Lower leg skin (tissue), 4 donors: ENCODE results near the gene UNC13C. TPM values are rescaled to one million over a fixed set of nuclear protein-coding genes. Genes with fewer than 3 reads are reported as not detected.

Experiments used
- DNase-seq, 2 donors: peaks; one replicate each; pipeline ENCODE4 v3.0.0-alpha.2; 2019; ENCODE audit warnings: low spot score in 2 of 2
- H3K4me3 ChIP-seq: fragments of 200-600 bp; sonication (generic); 2 replicates; pipeline ENCODE4 v1.5.1; 2017; ENCODE audit warnings: mild to moderate bottlenecking, low read depth; ENCODE audit not compliant: poor library complexity, severe bottlenecking
- POLR2A ChIP-seq, 2 donors: fragments of 450-650 bp; IDR thresholded peaks; one replicate each; pipeline ENCODE4 v1.6.1; 2016 to 2017; ENCODE audit warnings: antibody characterized with exemption in 2 of 2, mild to moderate bottlenecking in 1 of 2, moderate library complexity in 1 of 2
- WGBS, 2 donors: methylation state at CpG; one replicate each; pipeline ENCODE4 v1.1.5; 2018; 5-methylcytosine and 5-hydroxymethylcytosine counted together
- intact Hi-C: fragments of 100-400 bp; cut with DNase I; formaldehyde crosslinking; loops from one replicate; pipeline ENCODE4 v1.15.0; 2023; ENCODE audit warnings: low total_unique reads
- total RNA-seq, 4 donors: library from RNA; depleted of rRNA; stranded (reverse); fragments of >200 nt; gene quantifications; one replicate each; pipeline ENCODE4 v1.1.0, GENCODE V29; 2016
- TF ChIP-seq, protein P1 (sequence below), 3 donors: fragments of 450-650 bp; IDR thresholded peaks; one replicate each; pipeline ENCODE4 v1.5.1; 2016; ENCODE audit warnings: antibody characterized with exemption in 3 of 3, mild to moderate bottlenecking in 3 of 3, moderate library complexity in 2 of 3

Gene UNC13C
- total RNA-seq, 4 donors from 2014 or later: 0.08 to 0.84 (median 0.18) TPM

DNA sequence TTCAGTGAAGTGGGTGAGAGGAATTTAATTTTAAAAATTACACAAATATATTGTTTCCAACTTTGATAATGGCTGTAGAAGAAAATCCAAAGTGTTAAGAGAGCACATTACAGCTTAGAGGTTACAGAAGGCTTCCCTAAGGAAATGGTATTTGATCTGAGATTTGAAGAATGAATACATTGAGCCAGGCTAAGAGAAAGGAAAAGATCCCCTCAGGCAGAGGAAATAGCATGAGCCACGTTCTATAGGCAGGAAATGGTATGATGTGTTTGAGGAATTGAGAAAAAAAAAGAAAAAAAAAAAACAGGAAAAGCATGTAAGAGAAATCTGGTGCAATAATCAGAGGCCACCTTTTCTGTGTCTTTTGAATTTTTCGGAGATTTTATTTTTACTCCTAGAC lies 48.6 kb downstream of the UNC13C start:
- intact Hi-C loops: no loop called here
- H3K4me3 ChIP-seq: no peak overlapping the region
- 40 to 49% methylated on average over 2 of the region's 2 CpGs for WGBS, 2 donors
- DNase-seq: no peak
- TF ChIP-seq POLR2A (IDR thresholded peaks at IDR 0.05): no peak
- TF ChIP-seq, protein P1, sequence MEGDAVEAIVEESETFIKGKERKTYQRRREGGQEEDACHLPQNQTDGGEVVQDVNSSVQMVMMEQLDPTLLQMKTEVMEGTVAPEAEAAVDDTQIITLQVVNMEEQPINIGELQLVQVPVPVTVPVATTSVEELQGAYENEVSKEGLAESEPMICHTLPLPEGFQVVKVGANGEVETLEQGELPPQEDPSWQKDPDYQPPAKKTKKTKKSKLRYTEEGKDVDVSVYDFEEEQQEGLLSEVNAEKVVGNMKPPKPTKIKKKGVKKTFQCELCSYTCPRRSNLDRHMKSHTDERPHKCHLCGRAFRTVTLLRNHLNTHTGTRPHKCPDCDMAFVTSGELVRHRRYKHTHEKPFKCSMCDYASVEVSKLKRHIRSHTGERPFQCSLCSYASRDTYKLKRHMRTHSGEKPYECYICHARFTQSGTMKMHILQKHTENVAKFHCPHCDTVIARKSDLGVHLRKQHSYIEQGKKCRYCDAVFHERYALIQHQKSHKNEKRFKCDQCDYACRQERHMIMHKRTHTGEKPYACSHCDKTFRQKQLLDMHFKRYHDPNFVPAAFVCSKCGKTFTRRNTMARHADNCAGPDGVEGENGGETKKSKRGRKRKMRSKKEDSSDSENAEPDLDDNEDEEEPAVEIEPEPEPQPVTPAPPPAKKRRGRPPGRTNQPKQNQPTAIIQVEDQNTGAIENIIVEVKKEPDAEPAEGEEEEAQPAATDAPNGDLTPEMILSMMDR (IDR thresholded peaks at IDR 0.05): no peak

DNA sequence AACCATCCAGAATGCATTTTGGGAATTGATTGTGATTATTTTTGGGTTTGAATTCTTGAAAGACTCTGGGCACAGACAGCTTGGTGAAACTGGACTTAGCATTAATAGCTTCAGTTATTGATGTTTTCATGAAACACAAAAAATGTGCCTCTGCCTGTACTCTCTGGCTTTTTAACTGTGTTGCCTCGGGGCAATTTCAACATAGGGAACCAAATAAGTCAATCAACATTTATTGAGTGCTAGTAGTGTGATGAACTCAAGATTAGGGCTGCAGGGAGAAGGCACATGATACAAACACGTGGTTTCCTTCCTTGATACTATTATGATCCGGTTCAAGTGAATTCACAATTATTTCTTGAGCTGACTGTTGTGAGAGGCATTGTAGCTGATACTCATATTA lies 50.8 kb downstream of the UNC13C start:
- 29 to 38% methylated on average over 3 of the region's 3 CpGs for WGBS, 2 donors
- H3K4me3 ChIP-seq: no peak overlapping the region
- intact Hi-C loops: no loop called here
- no peak for TF ChIP-seq POLR2A (IDR thresholded peaks at IDR 0.05)
- TF ChIP-seq, protein P1 (IDR thresholded peaks at IDR 0.05): no peak
- DNase-seq: no peak

DNA sequence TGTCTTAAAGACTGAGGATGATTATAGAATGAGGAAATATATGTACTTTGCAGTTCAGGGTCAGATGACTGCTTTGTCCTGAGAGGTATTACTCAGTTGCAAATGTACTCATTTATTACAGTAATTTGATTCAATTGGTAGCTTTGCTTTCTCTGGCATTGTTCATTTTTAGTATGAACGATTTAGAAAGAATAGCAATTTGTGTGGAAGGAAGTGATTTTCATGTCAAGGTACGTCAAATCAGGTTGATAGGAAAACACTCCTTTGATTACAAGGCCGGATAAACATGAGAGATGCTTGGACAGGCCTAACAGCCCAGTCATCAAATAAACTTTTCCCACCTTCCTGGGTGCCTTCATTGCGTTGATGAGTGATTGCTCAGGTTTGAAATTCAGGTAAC lies 53.8 kb downstream of the UNC13C start:
- intact Hi-C loops: no loop called here
- no peak for TF ChIP-seq POLR2A (IDR thresholded peaks at IDR 0.05)
- TF ChIP-seq, protein P1 (IDR thresholded peaks at IDR 0.05): no peak
- WGBS, 2 donors: 89 to 91% methylated on average over 4 of the region's 4 CpGs

DNA sequence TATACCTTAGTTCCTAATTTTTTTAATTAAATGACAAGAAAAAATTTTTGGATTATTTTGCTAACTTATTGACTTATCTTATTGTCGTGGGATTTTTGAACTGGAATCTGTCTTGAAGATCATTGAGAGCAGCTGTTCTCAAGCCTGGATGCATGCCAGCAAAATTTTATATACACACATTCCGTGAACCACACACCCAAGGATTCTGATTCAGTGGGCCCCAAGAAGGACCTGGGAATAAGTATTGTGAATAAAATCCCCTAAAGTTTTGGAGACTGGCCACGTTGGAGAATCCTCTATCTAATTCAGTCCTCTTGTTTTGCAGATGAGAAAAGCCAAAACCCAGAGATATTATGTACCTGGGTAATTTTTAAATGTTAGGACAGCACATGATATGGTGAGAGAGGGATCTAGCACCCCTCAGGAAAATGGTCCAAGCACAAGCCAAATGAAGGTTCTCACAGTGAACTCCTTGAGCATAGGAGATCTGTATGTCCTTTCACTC lies 55.2 kb downstream of the UNC13C start:
- WGBS, 2 donors: 26 to 47% methylated on average over 3 of the region's 3 CpGs
- intact Hi-C loops: no loop called here
- TF ChIP-seq, protein P1 (IDR thresholded peaks at IDR 0.05): no peak
- TF ChIP-seq POLR2A (IDR thresholded peaks at IDR 0.05): no peak
- DNase-seq: no peak
- H3K4me3 ChIP-seq: no peak overlapping the region

More for the DNA sequence above, 53.8 kb downstream of the UNC13C start:
- H3K4me3 ChIP-seq: no peak overlapping the region
- no peak for DNase-seq

DNA sequence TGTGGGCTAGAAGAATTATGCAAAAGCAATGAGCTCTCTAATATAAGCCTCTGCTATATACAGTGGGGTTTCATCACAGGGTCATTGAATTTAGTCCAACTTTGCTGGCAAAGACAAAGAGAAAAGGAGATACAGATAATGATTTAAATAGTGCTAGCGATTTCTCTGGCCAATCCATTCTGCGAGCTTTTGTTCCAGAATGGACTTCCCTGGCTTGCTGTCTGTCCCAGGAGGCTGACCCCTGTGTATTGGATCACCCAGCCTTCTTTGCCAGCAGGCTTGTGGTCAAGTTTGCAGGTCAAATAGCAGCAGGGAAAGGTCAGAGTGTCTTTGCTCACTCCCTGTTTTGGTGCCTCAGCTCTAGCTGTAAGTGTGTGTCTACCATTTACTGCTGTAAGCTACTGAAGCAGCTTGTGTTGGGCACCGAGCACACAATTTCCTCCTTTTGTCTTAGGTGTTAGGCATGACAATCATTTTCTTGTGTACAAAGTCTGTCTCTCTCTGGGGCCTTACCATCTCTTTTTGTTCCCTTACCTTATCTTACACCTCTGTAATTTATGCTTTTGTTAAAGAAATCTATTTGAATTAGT lies 55.7 kb downstream of the UNC13C start:
- DNase-seq: no peak
- intact Hi-C loops: no loop called here
- no peak for TF ChIP-seq POLR2A (IDR thresholded peaks at IDR 0.05)
- TF ChIP-seq, protein P1 (IDR thresholded peaks at IDR 0.05): no peak
- H3K4me3 ChIP-seq: no peak overlapping the region
- WGBS, 2 donors: 67 to 68% methylated on average over 3 of the region's 3 CpGs

DNA sequence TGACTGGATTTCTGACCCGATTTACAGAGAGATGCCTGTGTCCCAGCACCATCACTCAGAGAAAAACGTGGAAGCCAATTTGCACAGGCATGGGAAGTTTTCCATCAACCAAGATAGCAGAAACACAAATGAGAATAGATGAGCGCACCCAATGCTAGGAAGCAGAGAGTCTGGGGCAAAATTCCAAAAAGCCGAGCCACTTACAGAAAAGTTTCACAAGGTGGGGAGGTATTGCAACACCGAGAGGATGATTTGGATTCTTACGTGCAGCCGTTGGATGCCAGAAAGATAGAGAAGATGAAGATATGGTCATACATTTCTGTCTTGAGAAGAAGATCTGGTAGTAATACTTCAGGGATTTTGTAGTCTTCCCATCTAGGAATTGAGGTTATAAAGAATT lies 57.4 kb downstream of the UNC13C start:
- intact Hi-C loops: no loop called here
- no peak for DNase-seq
- TF ChIP-seq POLR2A (IDR thresholded peaks at IDR 0.05): no peak
- TF ChIP-seq, protein P1 (IDR thresholded peaks at IDR 0.05): no peak
- no peak overlapping the region for H3K4me3 ChIP-seq
- 89 to 92% methylated on average over 7 of the region's 7 CpGs for WGBS, 2 donors
